Activated naive CD4-positive, alpha-beta T cell treated with anti-CD3 and anti-CD28 coated beads, Interleukin-2, amount 10 ng/mL, durations not matched to agents 7 days and 5 days (primary cell): ENCODE results near the gene U2SURP.

Experiments used
- CTCF ChIA-PET: fragments of 350-600 bp; sonication (Branson Sonifier 250); formaldehyde crosslinking; loops from one replicate; lab custom pipeline; 2021; ENCODE audit warnings: antibody characterized with exemption; lab: Charles Lee
- DNase-seq: peaks from one replicate; pipeline ENCODE4 v3.0.0-alpha.2; 2020
- H3K27ac Mint-ChIP-seq: one replicate; pipeline ENCODE4 v1.8.0; 2021; ENCODE audit warnings: mild to moderate bottlenecking, moderate library complexity, mixed read lengths
- H3K27me3 Mint-ChIP-seq: one replicate; pipeline ENCODE4 v1.8.0; 2021; ENCODE audit warnings: mild to moderate bottlenecking, mixed read lengths
- H3K36me3 Mint-ChIP-seq: one replicate; pipeline ENCODE4 v1.8.0; 2021; ENCODE audit warnings: mixed read lengths
- H3K4me1 Mint-ChIP-seq: one replicate; pipeline ENCODE4 v1.8.0; 2021; ENCODE audit warnings: mixed read lengths
- H3K4me3 Mint-ChIP-seq: one replicate; pipeline ENCODE4 v1.8.0; 2021; ENCODE audit warnings: mild to moderate bottlenecking, moderate library complexity, mixed read lengths
- H3K9me3 Mint-ChIP-seq: one replicate; pipeline ENCODE4 v1.8.0; 2021; ENCODE audit warnings: mixed read lengths

U2SURP gene

DNA sequence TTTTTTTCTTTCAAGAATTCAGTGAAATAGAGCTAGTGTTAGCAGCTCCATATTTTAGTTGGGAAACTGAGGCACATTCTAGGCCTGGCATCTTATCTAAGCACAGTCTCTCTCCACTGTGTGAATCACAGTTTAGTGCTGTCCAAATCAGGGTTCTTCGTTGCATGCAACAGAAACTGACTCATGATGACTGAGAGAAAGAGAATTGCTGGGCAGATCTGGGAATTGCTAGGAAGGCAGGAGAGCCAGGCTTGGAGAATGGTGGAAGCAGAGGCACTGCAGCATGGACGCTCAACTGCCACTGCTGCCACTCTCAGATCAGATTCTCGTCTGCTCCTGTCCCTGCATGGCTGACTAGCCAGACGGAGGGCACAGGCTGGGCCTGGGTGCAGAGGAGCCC is 77.5 kb downstream of the U2SURP start:
- no peaks in the 10 kb centered on the region for H3K36me3 Mint-ChIP-seq
- DNase-seq, result no peak
- peaks cover 7% of the 10 kb centered on the region for H3K27me3 Mint-ChIP-seq
- H3K27ac Mint-ChIP-seq, result no peak overlapping the region
- no peak overlapping the region for H3K4me3 Mint-ChIP-seq
- CTCF ChIA-PET, result interaction anchor here (0.7 kb wide), 1 partner anchor 42 kb away, joined by 3 read pairs; no protein-coding TSS in a partner anchor
- peaks cover 8% of the 10 kb centered on the region for H3K4me1 Mint-ChIP-seq
- H3K9me3 Mint-ChIP-seq, result no peaks in the 10 kb centered on the region

DNA sequence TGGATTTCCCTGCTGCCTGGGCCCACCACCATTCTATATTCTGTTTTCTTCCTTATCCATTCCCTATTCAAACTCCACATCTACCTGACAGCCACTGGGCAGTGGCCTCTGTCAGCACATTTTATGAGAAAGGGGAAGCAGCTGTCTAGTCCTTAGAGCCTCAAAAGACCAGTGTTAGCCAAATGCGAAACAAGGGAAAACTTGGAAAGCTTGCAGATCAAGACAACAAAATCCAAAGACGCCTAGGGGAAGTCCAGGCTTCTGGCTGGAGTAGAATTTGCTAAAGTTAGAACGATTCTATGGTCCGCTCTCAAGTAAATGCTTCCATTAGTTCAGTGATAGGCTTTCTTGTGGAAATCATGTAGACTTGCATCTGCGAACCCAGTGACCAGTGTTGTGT is 78.8 kb downstream of the U2SURP start:
- H3K36me3 Mint-ChIP-seq, result no peaks in the 10 kb centered on the region
- peaks cover 8% of the 10 kb centered on the region for H3K4me1 Mint-ChIP-seq
- H3K27me3 Mint-ChIP-seq, result peaks cover 3% of the 10 kb centered on the region
- H3K9me3 Mint-ChIP-seq, result peaks cover 5% of the 10 kb centered on the region
- no peak overlapping the region for H3K27ac Mint-ChIP-seq
- no peak for DNase-seq
- CTCF ChIA-PET, result no interaction called here
- H3K4me3 Mint-ChIP-seq, result no peak overlapping the region

DNA sequence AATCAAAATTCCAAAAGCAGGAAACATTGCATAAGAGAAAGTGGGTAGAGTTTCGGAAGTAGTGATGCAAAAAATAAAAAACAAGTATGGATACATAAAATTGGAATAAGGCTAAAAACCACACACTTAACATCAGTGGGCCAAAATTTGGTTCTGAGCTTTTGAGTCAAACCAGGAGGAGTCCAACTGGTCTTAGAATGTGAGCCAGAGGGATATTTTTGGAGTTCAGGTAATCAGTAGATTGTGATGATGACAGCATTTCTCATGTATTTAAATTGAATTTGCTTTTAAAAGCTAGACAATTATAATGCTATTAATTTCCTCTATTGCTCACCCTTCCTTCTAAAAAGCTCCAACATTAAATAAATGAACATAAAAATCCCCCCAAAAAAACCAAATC is 80.0 kb downstream of the U2SURP start:
- Mint-ChIP-seq H3K9me3 (peaks cover 5% of the 10 kb centered on the region), H3K27me3 (peaks cover 3% of the 10 kb centered on the region), H3K4me1 (peaks cover 8% of the 10 kb centered on the region), H3K27ac (no peak overlapping the region), H3K36me3 (no peaks in the 10 kb centered on the region), H3K4me3 (no peak overlapping the region)
- DNase-seq, result no peak
- CTCF ChIA-PET, result interaction anchor here (1.2 kb wide), 1 partner anchor 14 kb away, joined by 4 read pairs; no protein-coding TSS in a partner anchor

DNA sequence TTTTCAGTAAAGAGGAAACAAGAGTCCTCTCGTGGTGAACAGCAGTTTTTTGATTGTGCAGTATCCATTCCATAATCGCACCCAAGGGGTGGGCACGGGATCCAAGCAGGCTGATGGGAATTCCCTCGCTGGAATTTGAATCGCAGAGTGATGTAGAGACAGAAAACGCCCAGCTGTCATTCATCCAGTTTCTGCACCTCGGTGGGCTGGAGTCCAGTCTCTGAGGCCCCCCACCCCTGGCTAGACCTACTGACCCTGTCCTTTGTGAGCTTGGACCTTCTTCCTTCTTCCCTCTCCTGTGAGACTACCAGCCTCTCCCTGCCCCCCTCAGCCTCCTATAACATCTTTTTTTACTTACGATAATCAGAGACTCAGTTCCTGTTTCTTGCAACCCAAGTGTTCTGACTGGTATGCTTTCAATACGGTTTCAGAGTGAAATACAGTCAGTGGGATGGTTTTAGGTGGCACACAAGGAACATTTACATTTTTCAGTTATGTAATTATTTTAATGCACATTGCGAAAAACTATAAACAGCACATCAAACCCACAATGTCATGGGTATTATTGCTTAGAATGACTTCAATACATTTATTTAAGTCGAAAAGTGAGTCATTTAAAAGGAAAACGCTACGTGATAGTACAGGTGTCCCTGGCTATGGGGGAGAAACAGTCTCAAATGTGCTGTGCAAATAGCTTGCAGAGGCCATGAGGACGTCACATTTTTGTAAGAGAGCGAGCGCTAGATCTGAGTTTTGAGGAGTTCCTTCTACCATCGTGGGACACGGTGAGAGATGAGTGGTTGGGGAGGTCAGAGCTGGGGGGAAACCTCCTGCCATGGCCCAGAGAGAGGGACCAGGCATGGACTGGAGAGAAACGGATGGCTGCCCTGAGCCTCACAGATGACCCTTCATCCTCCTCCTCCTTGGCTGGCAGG is 80.7 kb downstream of the U2SURP start:
- no peak overlapping the region for H3K4me3 Mint-ChIP-seq
- H3K27ac Mint-ChIP-seq, result peak overlapping the region; percentile 43
- peaks cover 3% of the 10 kb centered on the region for H3K27me3 Mint-ChIP-seq
- H3K36me3 Mint-ChIP-seq, result no peaks in the 10 kb centered on the region
- CTCF ChIA-PET, result interaction anchor here (1.2 kb wide), 1 partner anchor 14 kb away, joined by 4 read pairs; no protein-coding TSS in a partner anchor
- peaks cover 5% of the 10 kb centered on the region for H3K9me3 Mint-ChIP-seq
- H3K4me1 Mint-ChIP-seq, result peaks cover 8% of the 10 kb centered on the region
- DNase-seq, result no peak

DNA sequence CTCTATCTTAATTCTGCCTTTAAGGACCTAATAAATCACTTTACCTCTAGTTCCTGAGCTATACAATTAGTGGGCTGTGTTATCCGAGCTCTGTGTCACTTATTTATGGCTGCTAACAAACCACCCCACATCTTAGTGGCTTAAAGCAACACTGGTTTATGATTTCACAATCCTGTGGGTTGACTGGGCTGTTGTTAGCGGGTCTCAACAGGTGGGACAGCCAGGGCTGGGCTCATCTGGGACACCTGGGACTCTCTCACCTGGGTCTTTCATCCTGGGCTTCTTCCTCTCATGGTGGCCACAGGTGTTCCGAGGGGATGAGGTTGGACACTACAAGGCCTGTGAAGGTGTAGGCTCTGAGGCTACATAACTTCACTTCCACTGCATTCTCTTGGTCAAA is 82.4 kb downstream of the U2SURP start:
- H3K4me1 Mint-ChIP-seq, result peaks cover 8% of the 10 kb centered on the region
- H3K4me3 Mint-ChIP-seq, result no peak overlapping the region
- DNase-seq, result no peak
- H3K27ac Mint-ChIP-seq, result no peak overlapping the region
- H3K36me3 Mint-ChIP-seq, result no peaks in the 10 kb centered on the region
- peaks cover 3% of the 10 kb centered on the region for H3K27me3 Mint-ChIP-seq
- CTCF ChIA-PET, result no interaction called here
- H3K9me3 Mint-ChIP-seq, result peaks cover 5% of the 10 kb centered on the region

DNA sequence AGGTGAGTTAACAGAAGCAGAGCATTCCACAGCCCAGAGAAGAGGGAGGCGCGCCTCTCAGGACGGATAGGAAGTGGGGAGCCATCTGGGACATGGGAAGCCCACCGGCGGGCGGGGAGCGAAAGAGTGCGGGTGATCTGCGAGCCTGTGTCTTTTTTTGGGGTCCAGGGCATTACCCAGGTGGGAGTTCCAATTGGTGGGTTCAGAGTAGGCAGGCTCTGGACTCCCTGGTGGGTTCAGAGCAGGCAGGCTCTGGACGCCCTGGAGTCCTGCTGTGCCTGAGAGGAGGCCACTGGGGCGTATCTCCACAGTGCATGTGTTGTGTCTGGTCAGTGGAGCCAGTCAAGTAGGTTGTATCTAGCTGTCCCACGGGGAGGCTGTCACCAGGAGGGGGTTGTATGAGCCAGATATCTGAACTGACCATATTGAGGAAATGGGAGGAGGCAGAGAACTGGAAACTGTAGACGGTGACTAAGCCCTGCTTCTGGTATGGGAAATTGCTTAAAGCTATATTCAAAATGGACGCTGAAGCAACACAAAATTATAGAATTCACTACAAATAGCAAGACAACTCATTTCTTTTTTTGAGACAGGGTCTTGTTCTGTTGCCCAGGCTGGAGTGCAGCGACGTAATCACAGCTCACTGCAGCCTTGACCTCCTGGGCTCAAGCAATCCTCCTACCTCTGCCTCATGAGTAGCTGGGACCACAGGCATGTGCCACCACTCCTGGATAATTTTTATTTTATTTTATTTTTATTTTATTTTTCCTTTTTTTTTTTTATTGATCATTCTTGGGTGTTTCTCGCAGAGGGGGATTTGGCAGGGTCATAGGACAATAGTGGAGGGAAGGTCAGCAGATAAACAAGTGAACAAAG is 83.7 kb downstream of the U2SURP start:
- peaks cover 5% of the 10 kb centered on the region for H3K9me3 Mint-ChIP-seq
- CTCF ChIA-PET, result no interaction called here
- no peaks in the 10 kb centered on the region for H3K36me3 Mint-ChIP-seq
- no peak overlapping the region for H3K27ac Mint-ChIP-seq
- DNase-seq, result no peak
- no peaks in the 10 kb centered on the region for H3K27me3 Mint-ChIP-seq
- H3K4me1 Mint-ChIP-seq, result peaks cover 8% of the 10 kb centered on the region
- no peak overlapping the region for H3K4me3 Mint-ChIP-seq

DNA sequence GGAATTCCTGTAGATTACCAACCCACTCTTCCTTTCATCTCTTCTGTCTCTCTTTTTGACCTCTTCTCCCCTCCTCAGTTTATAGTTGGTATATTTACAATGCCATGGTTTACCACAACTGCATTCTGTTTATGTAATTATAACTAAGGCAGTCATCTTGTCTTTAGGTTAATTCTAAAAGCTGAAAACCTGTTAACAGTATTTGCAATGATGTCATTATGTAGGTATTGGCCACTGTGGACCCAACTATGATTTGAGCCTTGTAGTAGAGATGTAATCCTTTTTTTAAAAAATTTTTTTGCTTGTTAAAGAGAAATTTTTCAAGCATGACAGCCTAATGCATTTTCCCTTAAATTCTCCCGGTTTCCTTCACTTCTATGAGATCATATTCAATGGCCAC is 87.5 kb downstream of the U2SURP start:
- H3K27me3 Mint-ChIP-seq, result no peaks in the 10 kb centered on the region
- no peak overlapping the region for H3K27ac Mint-ChIP-seq
- no peaks in the 10 kb centered on the region for H3K4me1 Mint-ChIP-seq
- no peaks in the 10 kb centered on the region for H3K36me3 Mint-ChIP-seq
- no peak overlapping the region for H3K4me3 Mint-ChIP-seq
- CTCF ChIA-PET, result no interaction called here
- H3K9me3 Mint-ChIP-seq, result peaks cover 5% of the 10 kb centered on the region
- DNase-seq, result no peak

DNA sequence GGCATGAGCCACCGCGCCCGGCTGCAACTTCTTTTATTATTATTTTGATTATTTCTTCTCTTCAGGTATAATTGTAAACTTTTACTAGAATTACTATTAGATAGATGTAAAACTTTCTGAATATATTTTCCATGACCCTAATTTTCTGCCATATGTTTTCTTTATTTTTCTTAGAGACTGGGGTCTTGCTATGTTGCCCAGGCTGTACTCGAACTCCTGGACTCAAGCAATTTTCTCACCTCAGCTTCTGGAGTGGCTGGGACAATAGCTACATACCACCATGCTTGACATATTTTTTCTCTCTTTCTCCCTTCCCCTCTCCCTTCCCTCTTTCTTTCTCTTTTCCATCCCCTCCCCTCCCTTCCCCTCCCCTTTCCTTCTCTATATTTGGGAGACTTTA is 88.6 kb downstream of the U2SURP start:
- Mint-ChIP-seq H3K4me3 (no peak overlapping the region), H3K4me1 (no peaks in the 10 kb centered on the region), H3K36me3 (no peaks in the 10 kb centered on the region), H3K27ac (no peak overlapping the region), H3K9me3 (peaks cover under 1% of the 10 kb centered on the region), H3K27me3 (no peaks in the 10 kb centered on the region)
- DNase-seq, result no peak
- CTCF ChIA-PET, result no interaction called here

DNA sequence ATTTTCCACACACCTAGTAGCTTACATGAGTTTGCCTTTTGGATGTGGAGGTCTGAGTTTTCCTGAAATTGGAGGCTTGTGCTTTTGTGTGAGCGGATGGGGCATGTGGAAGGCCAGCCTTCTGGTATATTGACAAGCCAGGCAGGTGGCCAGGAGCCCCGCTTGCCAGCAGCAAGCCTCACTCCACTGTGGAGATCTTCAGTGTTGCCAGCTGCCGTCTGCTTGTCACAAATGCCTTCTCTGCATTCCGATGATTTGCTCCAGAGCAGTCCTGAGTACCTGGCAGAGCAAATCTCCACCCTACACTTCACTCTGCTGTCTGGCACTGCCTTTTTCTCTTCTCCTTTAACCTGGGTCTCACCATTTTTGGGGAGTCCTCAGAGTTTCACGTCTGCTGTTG is 89.1 kb downstream of the U2SURP start:
- H3K4me1 Mint-ChIP-seq, result no peaks in the 10 kb centered on the region
- no peak overlapping the region for H3K4me3 Mint-ChIP-seq
- H3K36me3 Mint-ChIP-seq, result no peaks in the 10 kb centered on the region
- no peak overlapping the region for H3K27ac Mint-ChIP-seq
- CTCF ChIA-PET, result no interaction called here
- no peaks in the 10 kb centered on the region for H3K9me3 Mint-ChIP-seq
- no peaks in the 10 kb centered on the region for H3K27me3 Mint-ChIP-seq
- no peak for DNase-seq

DNA sequence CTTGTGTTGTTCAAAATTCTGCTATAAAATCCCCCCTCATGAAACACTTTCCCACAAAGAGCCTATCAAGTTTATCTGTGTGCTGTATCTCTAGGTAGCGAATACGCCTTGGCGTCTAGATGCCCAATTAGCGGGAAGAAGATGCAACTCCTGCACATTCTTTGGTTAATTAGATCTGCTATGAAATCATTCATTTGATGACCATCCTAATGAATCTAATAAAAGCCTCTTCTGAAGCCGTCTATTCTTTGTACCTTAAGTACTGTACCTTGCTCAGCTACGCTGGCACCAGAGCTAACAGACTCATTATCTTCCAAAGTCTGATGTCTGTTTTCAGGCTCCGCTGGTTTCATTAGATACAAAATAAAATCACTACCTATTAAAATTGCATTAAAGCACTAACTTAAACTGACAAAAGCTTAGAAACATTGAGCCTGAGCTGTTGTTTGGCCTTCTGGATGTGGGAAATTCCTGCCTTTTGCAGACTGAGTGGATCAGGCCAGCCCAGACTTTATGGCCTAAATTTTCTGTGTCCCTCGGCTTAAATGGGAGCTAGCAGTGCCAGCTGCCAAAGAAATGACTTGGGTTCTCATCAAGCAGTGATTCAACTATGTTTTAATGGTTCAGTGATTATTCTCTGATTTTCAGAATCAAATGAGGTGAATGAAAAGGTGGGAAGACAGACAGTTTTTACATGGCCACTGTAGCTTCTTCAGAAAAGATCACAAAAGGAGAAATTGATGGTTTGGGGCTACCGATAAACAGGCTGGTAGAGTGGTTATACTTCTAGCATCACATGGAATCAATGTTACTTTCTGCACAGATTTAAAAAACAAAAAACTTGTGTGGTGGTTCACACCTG is 89.8 kb downstream of the U2SURP start:
- Mint-ChIP-seq H3K4me3 (no peak overlapping the region), H3K27ac (no peak overlapping the region), H3K36me3 (no peaks in the 10 kb centered on the region), H3K27me3 (no peaks in the 10 kb centered on the region), H3K9me3 (no peaks in the 10 kb centered on the region), H3K4me1 (no peaks in the 10 kb centered on the region)
- CTCF ChIA-PET, result interaction anchor here (0.6 kb wide), 1 partner anchor 529 kb away, joined by 3 read pairs; no protein-coding TSS in a partner anchor
- DNase-seq, result no peak

DNA sequence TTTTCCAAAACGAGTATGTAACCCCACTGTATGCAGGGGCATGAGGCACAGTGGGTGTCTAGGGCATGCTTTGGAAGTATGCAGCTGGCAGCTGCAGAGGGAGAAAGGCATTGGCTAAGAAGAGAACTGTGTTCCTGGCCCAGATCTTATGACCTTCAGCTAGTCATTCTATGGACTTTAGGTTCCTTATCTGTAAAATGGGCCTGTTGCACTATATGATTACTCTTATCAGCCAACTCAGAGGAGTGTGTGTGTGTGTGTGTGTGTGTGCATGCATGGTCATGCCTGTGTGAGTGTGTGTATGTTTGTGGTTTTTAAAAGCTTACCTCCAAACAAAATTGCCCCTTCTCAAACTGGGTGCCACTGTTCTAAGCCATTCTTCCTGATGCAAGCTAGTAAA is 90.8 kb downstream of the U2SURP start:
- Mint-ChIP-seq H3K36me3 (no peaks in the 10 kb centered on the region), H3K9me3 (no peaks in the 10 kb centered on the region), H3K27ac (no peak overlapping the region), H3K4me3 (no peak overlapping the region), H3K27me3 (no peaks in the 10 kb centered on the region), H3K4me1 (no peaks in the 10 kb centered on the region)
- DNase-seq, result no peak
- CTCF ChIA-PET, result no interaction called here

DNA sequence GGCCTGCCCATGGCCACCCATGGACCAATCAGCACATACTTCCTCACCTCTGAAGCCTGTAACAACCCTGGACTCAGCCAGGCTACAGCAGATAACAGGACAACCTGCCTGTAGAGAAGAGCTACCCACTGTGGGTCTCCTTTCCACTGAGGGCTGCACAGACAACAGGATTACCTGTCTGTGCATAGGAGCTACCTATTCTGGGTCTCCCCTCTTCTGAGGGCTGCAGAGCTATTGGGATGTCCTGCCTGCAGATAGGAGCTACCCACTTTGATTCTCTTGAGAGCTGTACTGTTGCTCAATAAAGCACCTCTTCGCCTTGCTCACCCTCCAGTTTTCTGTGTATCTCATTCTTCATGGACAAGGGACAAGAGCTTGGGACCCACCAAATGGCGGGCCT is 94.4 kb downstream of the U2SURP start:
- no peak for DNase-seq
- CTCF ChIA-PET, result no interaction called here
- no peaks in the 10 kb centered on the region for H3K4me1 Mint-ChIP-seq
- no peaks in the 10 kb centered on the region for H3K9me3 Mint-ChIP-seq
- H3K27me3 Mint-ChIP-seq, result peaks cover 7% of the 10 kb centered on the region
- no peak overlapping the region for H3K27ac Mint-ChIP-seq
- no peak overlapping the region for H3K4me3 Mint-ChIP-seq
- H3K36me3 Mint-ChIP-seq, result no peaks in the 10 kb centered on the region

DNA sequence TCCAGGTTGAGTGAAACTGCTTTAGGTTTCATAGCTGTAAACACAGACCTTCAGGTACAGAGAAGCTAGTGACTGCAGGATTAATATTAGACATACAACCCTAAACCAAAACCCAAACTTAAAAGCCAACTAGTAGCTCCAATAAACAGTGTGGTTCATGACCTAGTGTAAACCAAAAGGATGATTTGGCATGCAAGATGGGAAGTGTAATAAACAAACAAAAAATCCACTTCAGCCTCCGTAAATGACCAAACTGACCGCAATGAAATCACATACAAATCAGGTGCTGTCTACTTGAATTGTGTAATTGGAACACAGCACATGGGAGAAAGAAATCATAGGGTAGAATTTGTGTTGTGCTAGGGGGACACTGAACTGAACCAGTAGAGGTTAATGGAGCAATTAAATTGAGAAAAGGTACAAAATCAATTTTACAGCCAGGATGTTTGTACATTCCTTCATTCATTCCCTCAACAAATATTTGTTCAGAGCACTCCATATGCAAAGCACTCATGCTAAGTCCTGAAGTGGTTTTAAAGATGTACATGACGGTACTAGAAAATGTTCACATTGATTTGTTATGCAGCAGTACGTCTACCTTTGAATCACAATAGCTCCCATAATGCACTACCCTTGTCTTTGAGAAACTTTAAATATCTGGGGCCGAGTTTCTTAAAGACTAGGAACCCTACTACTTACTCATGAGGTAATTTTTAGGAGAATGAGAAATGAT is 96.8 kb downstream of the U2SURP start:
- CTCF ChIA-PET, result no interaction called here
- no peak overlapping the region for H3K27ac Mint-ChIP-seq
- H3K4me3 Mint-ChIP-seq, result no peak overlapping the region
- H3K36me3 Mint-ChIP-seq, result no peaks in the 10 kb centered on the region
- no peak for DNase-seq
- peaks cover 7% of the 10 kb centered on the region for H3K27me3 Mint-ChIP-seq
- H3K9me3 Mint-ChIP-seq, result no peaks in the 10 kb centered on the region
- no peaks in the 10 kb centered on the region for H3K4me1 Mint-ChIP-seq
